HG03045 (cell line): Measurements from ENCODE around the gene PHLPP1.
"Not testable (repeated sequence)": the region's sequence is repeated elsewhere in the genome, so short reads cannot be mapped to it uniquely, and the experiment has no call there.

Experiments used
- ATAC-seq: cut with Tn5 transposase; IDR thresholded peaks from one replicate; pipeline ENCODE4 v1.9.1; 2021; ENCODE audit warnings: mild to moderate bottlenecking, moderate library complexity; ENCODE audit not compliant: unreplicated experiment

PHLPP1 gene

DNA sequence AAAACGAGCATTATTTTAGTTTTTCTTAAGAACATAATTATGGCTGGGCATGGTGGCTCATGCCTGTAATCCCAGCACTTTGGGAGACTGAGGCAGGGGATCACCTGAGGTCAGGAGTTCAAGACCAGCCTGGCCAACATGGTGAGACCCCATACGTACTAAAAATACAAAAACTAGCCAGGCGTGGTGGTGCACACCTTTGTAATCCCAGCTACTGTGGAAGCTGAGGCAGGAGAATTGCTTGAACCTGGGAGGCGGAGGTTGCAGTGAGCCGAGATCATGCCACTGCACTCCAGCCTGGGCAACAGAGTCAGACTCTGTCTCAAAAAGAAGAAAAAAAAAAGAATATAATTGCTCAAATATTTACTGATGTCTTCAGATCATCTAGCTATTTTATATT is 25.3 kb downstream of the PHLPP1 start:
- ATAC-seq = not testable (repeated sequence)

DNA sequence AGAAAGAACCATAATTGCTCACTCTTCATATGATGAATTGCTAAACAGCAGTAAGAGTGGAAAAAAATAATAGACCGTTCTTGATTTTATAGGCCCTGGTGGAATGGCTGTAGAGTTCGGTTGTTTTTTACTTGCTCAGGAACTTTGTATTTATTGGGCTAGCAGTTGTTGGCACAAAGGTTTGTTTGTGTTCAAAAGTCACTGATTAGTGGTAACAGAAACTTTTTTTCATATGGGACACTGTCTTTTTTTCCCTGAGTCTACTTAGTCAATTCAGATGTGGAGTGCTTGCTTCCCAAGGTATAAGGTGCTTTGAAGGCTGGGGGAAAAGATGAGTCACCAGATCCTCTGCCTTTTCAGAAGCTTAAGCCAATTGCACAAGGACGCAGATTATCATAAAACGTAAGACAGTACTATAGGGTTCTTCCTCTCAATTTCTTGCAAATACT is 25.8 kb downstream of the PHLPP1 start:
- ATAC-seq = no peak

DNA sequence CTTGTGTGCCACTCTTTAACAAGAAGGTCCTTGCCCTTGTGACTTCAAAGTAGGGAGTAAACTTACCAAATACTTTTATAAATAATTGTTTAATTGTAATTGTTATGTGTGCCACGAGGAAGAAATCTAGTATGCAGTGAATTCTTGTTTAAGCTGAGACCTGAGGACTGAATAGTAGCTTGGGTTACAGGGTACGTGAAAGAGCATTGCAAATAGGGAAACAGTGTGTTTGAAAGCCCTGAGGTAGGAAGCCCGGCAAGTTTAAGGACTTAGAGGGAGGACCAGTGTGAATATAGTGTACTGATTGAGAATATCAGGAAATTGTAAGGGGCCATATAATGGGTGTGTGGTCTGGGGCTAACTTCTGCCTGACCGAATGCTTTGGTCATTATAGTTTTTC is 26.2 kb downstream of the PHLPP1 start:
- ATAC-seq = no peak

DNA sequence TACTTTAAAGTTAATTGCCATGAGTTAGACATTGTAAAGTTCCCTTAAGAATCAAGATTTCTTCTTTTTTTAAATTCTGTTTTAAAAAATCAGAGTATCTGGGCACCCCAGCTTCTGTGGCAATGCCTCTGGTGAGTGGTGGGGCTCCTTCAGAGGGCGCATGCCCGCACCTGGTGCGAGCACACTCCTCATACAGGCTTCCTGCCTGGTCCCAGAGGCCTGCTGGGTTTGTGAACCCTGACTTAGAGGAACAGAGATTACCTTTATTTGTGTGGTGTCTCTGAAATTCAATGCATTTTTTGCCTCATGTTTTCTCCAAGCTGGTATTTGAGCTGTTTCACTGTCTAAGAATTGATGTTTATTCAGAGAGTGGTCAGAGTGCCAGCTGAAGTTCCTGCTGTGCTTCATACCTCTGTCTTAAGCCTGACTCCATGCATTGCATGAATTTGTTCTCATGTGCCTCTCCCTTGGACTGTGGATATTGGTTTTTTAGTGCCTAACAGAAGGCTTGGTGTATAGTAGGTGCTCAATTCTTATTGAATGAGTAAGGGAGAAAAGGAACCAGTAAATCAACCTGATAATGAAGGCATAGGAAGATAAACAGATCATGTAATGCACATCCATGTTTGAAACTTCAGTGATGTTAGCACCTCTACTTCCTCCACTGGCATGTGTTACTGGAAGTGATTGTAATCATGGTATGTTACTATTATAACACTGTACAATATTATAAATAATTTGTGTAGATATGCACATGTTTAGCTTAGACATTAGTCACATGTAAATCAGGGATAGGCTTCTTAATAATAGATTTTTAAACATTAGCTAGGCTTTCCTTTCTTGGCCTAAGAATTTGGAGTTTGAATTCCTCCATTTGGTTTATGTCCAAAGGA is 29.0 kb downstream of the PHLPP1 start:
- no peak for ATAC-seq

DNA sequence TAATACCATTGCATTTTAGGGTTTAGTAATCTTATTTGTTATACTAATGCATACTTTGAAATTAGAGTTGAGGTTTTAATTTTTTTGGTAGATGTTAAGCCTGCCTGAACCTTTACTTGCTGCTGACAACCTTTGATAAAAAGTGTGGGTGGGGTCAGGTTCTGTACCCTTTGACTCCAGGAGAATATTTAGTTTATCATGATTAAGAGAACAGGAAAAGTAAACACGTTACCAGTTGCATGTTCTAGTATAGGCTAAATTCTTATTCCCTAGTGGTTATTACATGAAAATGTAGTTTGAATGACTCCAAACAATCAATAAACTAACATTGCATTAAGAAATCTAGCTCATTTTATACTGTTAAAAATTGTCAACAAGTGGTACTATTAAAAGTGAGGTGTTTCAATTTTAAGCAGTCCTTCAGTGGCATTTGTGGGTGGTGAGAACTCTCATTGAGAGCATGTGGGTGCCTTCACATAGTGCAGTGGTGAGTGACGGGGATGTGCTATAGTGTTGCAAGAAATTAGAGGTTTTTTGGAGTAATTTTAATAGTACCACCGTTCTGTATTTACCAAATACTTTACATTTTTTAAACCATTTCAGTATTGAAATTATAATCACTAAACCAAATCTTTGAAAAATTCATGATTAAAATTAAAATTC is 29.9 kb downstream of the PHLPP1 start:
- no peak for ATAC-seq

DNA sequence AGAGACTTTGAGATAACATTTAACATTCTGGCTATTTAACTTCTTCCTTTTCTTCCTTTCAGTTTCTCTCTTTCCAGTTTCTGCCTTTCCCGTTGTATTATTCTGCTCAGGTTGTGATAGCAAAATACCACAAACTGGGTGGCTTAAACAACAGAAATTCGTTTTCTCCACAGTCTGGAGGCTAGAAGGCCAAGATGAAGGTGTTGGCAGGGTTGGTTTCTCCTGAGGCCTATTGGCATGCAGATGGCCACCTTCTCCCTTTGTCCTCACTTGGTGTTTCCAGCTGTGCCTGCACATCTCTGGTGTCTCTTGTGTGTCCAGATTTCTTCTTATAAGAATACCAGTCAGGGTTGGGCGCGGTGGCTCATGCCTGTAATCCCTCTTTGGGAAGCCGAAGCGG is 34.0 kb downstream of the PHLPP1 start:
- no peak for ATAC-seq

DNA sequence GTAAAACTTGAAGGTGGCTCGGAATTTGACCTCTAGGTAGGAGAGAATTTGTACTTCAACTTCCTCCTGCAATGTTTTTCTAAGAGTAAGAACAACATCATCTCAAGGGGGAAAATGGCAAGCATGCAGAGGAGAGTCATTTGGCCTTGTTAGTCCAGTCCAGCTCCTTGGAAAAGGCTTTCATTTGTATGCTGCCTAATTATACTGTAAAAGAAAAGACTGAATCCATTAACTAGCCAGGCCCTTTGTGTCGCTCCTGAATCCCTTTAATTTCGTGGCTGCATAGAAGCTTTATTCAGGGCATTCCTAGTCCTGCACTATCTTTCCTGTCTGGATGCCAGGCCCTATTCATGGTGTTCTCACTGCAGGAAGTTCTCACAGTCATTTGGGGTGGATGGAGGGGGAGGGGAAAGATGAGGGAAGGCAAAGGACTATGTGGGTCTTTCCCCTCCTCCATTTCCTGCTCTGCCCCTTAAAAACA is 36.0 kb downstream of the PHLPP1 start:
- ATAC-seq = no peak

DNA sequence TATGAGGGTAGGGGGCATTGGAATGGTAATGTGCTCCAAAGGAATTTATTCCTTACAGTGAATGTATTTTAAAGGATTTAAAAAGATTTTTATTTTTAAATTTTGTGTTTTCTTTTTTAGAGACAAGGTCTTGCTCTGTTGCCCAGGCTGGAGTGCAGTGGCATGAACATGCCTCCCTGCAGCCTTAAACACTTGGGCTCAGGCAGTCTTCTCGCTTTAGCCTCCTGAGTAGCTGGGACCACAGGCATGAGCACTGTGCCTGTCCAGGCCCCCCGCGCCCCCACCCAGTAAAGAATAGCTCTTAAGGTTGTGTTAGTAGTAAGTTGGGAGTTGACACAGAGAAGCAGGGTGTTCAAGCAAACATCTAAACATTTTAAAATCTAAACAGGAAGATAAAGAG is 36.6 kb downstream of the PHLPP1 start:
- no peak for ATAC-seq

DNA sequence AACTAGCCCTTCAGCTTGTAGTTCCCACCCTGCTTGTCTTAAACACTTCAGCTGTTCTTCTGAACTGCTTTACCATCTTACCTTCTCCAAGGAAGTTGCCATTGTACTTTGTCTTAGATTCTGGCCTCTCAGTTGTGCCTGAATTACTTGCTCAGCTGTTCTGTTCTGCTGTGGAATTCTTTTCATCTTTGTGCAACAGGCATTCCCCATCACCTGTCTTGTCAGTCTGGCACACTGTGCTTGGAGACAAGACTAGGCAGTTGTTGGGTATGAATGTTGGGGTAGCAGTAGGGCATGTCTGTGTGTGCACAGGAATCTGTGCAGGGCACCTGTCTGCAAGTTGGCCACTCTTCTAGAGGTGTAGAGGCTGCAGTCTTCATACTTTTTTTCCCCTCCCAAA is 38.7 kb downstream of the PHLPP1 start:
- ATAC-seq = no peak

DNA sequence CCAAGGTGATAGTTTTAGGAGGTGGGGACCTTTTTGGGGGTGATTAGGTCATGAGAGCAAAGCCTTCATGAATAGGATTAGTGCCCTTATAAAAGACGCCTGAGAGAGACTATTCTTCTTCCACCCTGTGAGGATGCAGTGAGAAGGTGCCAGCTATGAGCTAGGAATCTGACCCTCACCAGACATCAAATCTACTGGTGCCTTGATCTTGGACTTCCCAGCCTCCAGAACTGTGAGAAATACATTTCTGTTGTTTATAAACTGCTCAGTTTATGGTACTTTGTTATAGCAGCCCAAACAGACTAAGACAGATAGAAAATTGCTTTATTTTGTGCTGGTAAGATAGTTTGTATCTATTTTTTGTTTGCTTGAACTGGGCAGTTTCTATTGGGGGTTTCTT is 40.1 kb downstream of the PHLPP1 start:
- ATAC-seq = no peak

DNA sequence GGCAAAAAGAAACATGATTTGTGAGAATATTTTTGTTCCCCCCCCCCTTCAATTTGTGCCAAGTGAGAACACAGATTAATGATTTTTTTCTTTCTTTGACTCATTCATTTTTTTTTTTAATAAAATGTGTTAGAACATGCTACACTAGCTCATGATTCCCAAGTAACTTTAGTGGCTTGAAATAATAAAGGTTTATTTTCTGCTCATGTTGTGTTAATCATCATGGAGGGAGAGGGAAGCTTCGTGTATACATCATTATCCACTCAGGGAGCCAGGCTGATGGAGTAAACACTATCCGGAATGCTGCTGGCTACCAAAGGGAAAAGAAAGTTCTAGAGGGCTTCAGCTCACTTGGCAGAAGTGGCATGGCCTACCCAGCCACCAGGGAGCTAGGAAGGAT is 40.6 kb downstream of the PHLPP1 start:
- no peak for ATAC-seq

DNA sequence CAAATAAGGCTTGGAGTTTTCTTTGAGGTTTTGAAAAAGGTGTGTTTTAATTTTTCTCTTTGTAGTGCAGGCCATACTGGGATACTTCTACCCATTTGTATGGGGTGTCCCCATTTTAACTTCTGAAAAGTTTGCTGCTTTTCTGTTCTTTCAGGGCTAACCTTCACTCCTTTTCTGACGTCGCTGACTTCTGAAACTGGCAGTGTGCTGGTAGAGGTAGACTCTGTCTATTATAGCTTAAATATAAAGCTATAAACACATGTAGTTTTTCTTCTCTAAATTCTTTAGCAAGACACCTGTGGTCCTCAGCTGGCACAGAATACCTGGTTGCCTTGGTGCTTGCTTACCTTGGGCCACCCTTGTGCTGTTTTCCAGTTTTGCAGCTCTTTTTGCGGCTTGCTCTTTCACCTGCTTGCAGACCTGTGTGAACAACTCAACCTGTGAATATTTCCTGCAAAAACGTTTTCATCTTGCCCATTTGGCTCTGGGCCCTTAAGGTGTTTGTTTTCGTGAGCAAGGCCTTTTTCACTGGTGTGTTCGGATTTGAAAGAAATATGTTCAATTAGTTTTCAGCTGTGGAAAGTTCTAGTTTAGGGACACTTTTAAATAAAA is 42.2 kb downstream of the PHLPP1 start:
- no peak for ATAC-seq

DNA sequence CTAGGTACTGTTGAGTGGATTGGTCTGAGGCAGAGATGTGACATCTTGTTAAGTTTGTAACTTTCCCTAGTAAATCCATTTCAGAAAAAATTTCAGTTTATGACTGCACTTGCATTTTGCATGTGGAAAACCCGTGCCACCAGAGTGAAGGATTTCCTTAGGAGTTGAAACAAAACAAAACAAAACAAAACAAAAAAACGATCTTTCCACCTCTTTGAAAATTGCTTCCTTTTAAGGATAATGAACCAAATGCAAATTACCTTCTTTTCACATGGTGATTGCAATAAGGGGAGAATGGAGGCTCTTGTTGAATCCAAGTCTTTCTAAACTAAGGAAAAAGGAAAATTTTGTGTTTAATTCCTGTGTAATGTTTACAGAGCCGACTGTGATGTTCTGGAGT is 43.2 kb downstream of the PHLPP1 start:
- no peak for ATAC-seq

DNA sequence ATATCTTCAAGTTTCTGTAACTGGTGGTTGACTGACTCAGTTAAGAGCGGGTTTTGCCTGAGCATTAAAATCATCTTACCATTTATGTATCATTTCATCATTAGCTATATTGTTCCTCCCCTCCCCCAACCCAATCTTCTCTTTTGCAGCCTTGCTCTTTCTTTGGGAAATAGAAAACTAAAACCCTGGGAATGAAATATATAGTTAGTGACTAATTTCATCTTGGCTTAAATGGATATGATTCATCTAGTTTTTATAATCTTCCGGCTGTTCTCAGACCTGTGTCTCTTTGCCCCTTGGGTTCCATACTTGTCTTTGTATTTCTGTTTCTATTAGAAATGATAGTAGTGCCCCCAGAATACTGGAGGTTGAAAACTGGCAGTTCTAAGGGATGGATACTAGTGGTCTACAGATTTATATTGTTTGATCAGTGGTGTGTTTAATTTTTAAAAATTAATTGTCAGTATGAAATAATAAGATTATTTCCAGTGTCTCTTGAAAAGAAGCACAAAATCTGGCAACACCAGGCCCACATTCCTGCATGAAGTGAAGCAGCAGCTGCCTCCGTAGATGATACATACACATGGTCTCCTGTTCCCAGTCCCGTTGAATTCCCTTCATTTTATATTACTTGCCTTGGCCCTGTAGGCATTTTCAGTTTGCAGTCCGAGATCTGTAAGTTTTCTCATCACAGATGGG is 44.5 kb downstream of the PHLPP1 start:
- no peak for ATAC-seq

DNA sequence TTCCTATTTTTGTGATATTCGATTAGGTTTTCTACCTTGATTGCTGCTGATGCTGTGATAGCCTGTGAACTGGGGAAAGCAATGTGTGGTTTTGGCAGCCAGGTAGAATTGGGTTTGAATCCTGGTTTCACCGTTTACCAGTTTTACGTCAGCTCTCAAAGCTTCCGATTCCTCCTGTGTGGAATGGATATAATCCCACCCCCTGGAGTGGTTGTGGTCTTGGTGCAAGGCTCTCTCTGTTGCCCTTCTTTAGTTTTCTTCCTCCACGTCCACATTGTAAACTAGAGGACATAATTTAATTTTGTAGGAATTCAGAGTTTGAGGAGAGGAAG is 45.0 kb downstream of the PHLPP1 start:
- ATAC-seq = no peak

DNA sequence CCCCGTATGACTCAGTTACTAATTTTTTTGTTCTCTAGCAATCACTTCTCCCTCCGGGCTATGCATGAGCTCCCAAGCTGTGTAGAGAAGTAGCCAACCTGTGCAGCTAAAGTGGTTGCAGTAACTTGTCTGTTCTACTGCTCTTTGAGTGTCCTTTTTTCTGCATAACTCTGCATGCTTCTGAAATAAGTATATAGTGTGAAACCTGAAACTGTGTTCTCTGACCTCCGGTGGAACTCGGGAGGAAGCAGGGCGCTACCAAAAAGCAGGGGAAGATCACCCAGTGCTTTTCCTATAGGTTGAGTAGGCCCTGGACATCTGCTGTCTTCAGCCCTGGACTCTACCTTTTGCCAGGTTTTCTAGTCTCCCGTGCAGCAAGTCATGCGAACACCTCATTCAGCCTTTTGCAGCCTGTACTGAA is 47.8 kb downstream of the PHLPP1 start:
- ATAC-seq = no peak

DNA sequence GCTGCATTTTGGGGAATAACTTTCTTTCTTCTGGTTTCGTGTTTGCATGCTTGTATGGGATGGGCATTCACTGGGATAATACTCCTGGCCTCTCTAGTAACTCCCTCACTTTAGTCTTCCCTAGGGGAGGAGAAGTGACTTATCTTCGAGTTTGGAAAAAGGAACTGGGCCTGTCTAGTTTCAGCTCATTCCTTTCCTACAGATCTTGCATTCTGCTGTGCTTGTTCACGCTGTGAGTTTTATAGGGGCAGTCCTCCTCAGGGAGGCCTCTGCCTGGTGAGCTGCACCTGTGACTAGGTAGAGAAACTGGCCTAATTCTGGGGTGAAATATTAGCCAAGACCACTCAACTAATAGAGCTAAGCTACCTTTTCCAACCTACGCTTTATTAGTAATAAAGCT is 50.9 kb downstream of the PHLPP1 start:
- ATAC-seq = no peak

DNA sequence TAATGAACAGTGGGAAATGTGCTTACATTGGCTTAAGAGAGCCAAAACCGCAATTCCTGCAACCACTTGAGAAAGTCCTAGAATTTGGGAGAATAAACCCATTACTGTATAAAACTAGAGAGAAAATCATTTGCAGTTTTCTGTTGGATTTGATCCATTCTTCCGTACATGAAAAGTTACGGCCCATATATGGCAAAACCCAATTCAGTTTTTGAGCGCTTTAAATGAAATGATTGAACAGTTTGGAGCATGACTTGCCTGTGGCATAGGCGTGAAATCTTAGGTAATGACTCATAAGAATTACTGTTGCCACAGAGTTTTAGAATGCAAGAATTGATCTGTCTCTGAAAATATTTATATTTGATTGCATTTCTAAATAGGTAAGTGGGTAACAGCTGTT is 52.0 kb downstream of the PHLPP1 start:
- no peak for ATAC-seq

DNA sequence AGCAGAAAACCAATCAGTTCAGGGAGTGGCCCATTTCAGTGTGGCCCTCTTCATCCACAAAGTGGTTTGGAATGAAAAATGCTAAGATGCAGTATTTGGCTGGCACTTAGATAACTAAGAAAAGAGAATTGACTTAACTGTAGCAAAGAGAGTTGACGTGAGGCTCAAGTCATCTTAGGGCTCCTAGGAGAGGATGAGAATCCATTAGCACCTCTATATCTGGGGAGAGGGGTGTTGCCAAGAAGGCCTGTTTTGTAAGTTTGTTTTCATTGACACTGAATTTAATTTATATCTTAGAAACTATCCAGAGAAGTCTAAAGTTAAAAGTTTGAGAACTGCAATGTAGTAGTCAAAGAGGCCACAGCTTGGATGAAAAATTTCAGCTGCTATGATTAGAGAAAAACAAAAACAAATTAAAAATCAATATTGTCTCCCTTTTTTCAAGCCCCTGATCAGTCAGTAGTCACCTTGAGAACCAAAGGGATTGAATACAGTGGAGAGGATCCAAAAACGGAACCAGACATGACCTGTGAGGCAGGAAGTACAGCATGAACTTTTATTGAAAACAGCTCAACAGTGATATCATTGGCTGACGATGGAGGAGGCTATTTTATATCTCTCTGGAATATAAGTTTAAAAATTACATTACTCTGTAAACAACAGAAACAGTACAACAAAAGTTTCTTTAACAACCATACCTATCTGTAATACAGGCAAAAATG is 52.7 kb downstream of the PHLPP1 start:
- no peak for ATAC-seq

DNA sequence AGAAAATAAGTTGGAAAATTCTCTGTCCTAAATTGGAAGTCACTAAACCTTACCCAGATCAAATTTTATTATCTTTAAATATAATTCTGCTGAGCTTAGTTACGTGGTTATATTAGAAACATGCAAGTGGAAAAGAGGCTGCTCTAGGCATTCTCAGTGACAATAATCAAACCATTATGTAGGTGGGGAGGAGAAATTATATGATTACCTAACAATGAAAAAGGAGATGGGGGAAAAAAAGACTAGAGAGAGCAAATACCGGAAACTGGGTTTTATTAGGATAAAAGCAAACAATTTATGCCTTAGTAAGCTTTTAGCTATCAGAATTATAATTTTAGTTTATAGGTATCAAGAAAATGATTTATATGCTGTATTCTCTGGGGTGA is 53.2 kb downstream of the PHLPP1 start:
- no peak for ATAC-seq

DNA sequence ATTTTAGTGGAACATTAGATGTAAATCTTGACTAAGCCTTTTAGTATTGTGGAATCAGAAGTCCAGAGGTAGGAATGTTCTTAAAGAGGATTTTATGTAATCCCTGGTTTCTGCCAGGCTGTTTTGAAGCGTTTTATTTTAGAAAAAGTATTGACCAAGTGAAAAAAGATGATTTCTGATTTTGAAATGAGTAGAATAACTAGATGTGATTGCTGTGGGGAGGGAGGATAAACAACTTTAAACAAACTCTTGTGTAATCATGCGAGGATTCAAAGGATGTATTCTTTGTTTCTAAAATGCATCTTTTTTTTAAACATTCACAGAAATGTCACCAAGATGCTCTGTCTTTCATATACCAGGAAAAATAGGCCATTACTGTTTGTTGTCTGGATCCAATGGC is 53.9 kb downstream of the PHLPP1 start:
- no peak for ATAC-seq
